Loucy (cell line): ENCODE measurements around the gene POLR3F.

ENCODE experiments used
- H2AFZ ChIP-seq: fragments of 200-600 bp; sonication (generic); 2 replicates; pipeline ENCODE4 v1.6.0; 2016; ENCODE audit warnings: antibody characterized with exemption, mild to moderate bottlenecking, low read length, moderate library complexity
- H3F3A ChIP-seq: fragments of 200-600 bp; 2 replicates; pipeline ENCODE4 v1.6.0; 2016; ENCODE audit warnings: antibody characterized with exemption, low read depth, mild to moderate bottlenecking
- H3K27me3 ChIP-seq: fragments of 200-600 bp; sonication (generic); 2 replicates; pipeline ENCODE4 v1.6.1; 2014; ENCODE audit warnings: low read length, mild to moderate bottlenecking; ENCODE audit not compliant: insufficient read depth, poor library complexity, severe bottlenecking
- H3K36me3 ChIP-seq: fragments of 200-600 bp; sonication (generic); 2 replicates; pipeline ENCODE4 v1.6.1; 2016; ENCODE audit warnings: low read length; ENCODE audit not compliant: insufficient read depth
- H3K4me1 ChIP-seq: fragments of 200-600 bp; sonication (generic); 2 replicates; pipeline ENCODE4 v1.5.1; 2014; ENCODE audit warnings: low read length, mild to moderate bottlenecking; ENCODE audit not compliant: insufficient read depth, poor library complexity, severe bottlenecking
- H3K4me2 ChIP-seq: fragments of 200-600 bp; sonication (generic); 2 replicates; pipeline ENCODE4 v1.6.0; 2014; ENCODE audit warnings: antibody characterized with exemption, low read length, low read depth, mild to moderate bottlenecking; ENCODE audit not compliant: poor library complexity, severe bottlenecking
- H3K4me3 ChIP-seq: fragments of 200-600 bp; sonication (generic); 2 replicates; pipeline ENCODE4 v1.5.1; 2014; ENCODE audit warnings: low read length, mild to moderate bottlenecking, mixed read lengths; ENCODE audit not compliant: poor library complexity, severe bottlenecking
- H3K79me2 ChIP-seq: fragments of 200-600 bp; sonication (generic); 2 replicates; pipeline ENCODE4 v1.6.1; 2014; ENCODE audit warnings: low read length; ENCODE audit not compliant: insufficient read depth
- H3K9ac ChIP-seq: fragments of 200-600 bp; sonication (generic); 2 replicates; pipeline ENCODE4 v1.6.0; 2014; ENCODE audit warnings: mild to moderate bottlenecking, low read depth, low read length, moderate library complexity; ENCODE audit not compliant: poor library complexity, severe bottlenecking
- H3K9me2 ChIP-seq: fragments of 200-600 bp; sonication (generic); replicated peaks from 2 replicates; pipeline ENCODE4 v1.6.1; 2016; ENCODE audit warnings: low read depth, low read length, mixed read lengths
- H3K9me3 ChIP-seq: fragments of 200-600 bp; sonication (generic); 2 replicates; pipeline ENCODE4 v1.6.1; 2014; ENCODE audit warnings: mild to moderate bottlenecking, antibody characterized with exemption, low read length, low read depth; ENCODE audit not compliant: insufficient read depth
- H4K20me1 ChIP-seq: fragments of 200-600 bp; sonication (generic); 2 replicates; pipeline ENCODE4 v1.6.0; 2014; ENCODE audit warnings: antibody characterized with exemption, low read length, mild to moderate bottlenecking; ENCODE audit not compliant: insufficient read depth, poor library complexity, severe bottlenecking
- CTCF ChIP-seq: fragments of 200-600 bp; sonication (generic); conservative IDR thresholded peaks from 2 replicates; pipeline ENCODE4 v1.5.1; 2014; ENCODE audit warnings: mild to moderate bottlenecking, antibody characterized with exemption, low read length
- EZH2phosphoT487 ChIP-seq: fragments of 200-600 bp; IDR thresholded peaks from 2 replicates; pipeline ENCODE4 v1.6.1; 2018; ENCODE audit warnings: antibody characterized with exemption, mild to moderate bottlenecking, moderate library complexity, borderline replicate concordance

Gene POLR3F

GRCh38 chr20:18477218-18477617 lies 10.0 kb downstream of the POLR3F start:
- H3K9me3 ChIP-seq = no peaks in the 10 kb centered on the region
- H3F3A ChIP-seq = no peaks in the 10 kb centered on the region
- TF ChIP-seq CTCF (no peak), EZH2phosphoT487 (no peak)
- H3K27me3 ChIP-seq = no peaks in the 10 kb centered on the region
- H3K36me3 ChIP-seq = peaks cover 28% of the 10 kb centered on the region; the same call in 1 of the 2 replicates
- no peaks in the 10 kb centered on the region for H3K4me1 ChIP-seq
- H3K4me2 ChIP-seq = no peak overlapping the region
- H3K4me3 ChIP-seq = no peak overlapping the region
- H3K79me2 ChIP-seq = no peaks in the 10 kb centered on the region
- H4K20me1 ChIP-seq = no peaks in the 10 kb centered on the region
- H3K9me2 ChIP-seq = no peaks in the 10 kb centered on the region
- H3K9ac ChIP-seq = no peak overlapping the region
- H2AFZ ChIP-seq = no peak overlapping the region

GRCh38 chr20:18477821-18478220 lies 10.6 kb downstream of the POLR3F start:
- no peaks in the 10 kb centered on the region for H3K9me2 ChIP-seq
- no peak overlapping the region for H3K9ac ChIP-seq
- H2AFZ ChIP-seq = no peak overlapping the region
- no peaks in the 10 kb centered on the region for H4K20me1 ChIP-seq
- no peaks in the 10 kb centered on the region for H3K4me1 ChIP-seq
- no peaks in the 10 kb centered on the region for H3F3A ChIP-seq
- no peak overlapping the region for H3K4me3 ChIP-seq
- TF ChIP-seq CTCF (no peak), EZH2phosphoT487 (no peak)
- no peaks in the 10 kb centered on the region for H3K79me2 ChIP-seq
- peaks cover 34% of the 10 kb centered on the region; the same call in 1 of the 2 replicates for H3K36me3 ChIP-seq
- no peaks in the 10 kb centered on the region for H3K27me3 ChIP-seq
- no peak overlapping the region for H3K4me2 ChIP-seq
- no peaks in the 10 kb centered on the region for H3K9me3 ChIP-seq

- H3K36me3 ChIP-seq = peaks cover 40% of the 10 kb centered on the region; the same call in 1 of the 2 replicates
- H3K4me3 ChIP-seq = no peak overlapping the region
- no peaks in the 10 kb centered on the region for H4K20me1 ChIP-seq
- H3K4me1 ChIP-seq = no peaks in the 10 kb centered on the region
- no peak overlapping the region for H3K9ac ChIP-seq
- H2AFZ ChIP-seq = no peak overlapping the region
- no peaks in the 10 kb centered on the region for H3F3A ChIP-seq
- no peak for TF ChIP-seq CTCF
- H3K9me2 ChIP-seq = no peaks in the 10 kb centered on the region
- H3K27me3 ChIP-seq = no peaks in the 10 kb centered on the region
- H3K9me3 ChIP-seq = no peaks in the 10 kb centered on the region
- no peaks in the 10 kb centered on the region for H3K79me2 ChIP-seq
- no peak overlapping the region for H3K4me2 ChIP-seq
Observed at GRCh38 chr20:18481596-18481995, 14.4 kb downstream of the POLR3F start.
